Stimulated activated memory B cell treated with anti-CD40 and anti-IgM and Interleukin-4, amounts not matched to agents 10 μg/mL and 1 μg/mL and 100 μg/mL, for 72 hours (primary cell): ENCODE measurements around the gene NVL.
"Not testable (repeated sequence)": the region's sequence is repeated elsewhere in the genome, so short reads cannot be mapped to it uniquely, and the experiment has no call there.

ENCODE experiments used
- ATAC-seq: fragments of 150-1000 bp; cut with Tn5 transposase; 2 replicates; pipeline ENCODE4 v1.10.0; 2021
- H3K27ac Mint-ChIP-seq: one replicate; pipeline ENCODE4 v1.8.0; 2022; ENCODE audit warnings: mild to moderate bottlenecking, mixed read lengths
- H3K27me3 Mint-ChIP-seq: one replicate; pipeline ENCODE4 v1.8.0; 2022; ENCODE audit warnings: mixed read lengths
- H3K36me3 Mint-ChIP-seq: one replicate; pipeline ENCODE4 v1.8.0; 2022; ENCODE audit warnings: mixed read lengths
- H3K4me1 Mint-ChIP-seq: one replicate; pipeline ENCODE4 v1.8.0; 2022; ENCODE audit warnings: mixed read lengths
- H3K4me3 Mint-ChIP-seq: one replicate; pipeline ENCODE4 v1.8.0; 2022; ENCODE audit warnings: mild to moderate bottlenecking, moderate library complexity, mixed read lengths
- H3K9me3 Mint-ChIP-seq: one replicate; pipeline ENCODE4 v1.8.0; 2022; ENCODE audit warnings: mixed read lengths

The NVL gene

DNA sequence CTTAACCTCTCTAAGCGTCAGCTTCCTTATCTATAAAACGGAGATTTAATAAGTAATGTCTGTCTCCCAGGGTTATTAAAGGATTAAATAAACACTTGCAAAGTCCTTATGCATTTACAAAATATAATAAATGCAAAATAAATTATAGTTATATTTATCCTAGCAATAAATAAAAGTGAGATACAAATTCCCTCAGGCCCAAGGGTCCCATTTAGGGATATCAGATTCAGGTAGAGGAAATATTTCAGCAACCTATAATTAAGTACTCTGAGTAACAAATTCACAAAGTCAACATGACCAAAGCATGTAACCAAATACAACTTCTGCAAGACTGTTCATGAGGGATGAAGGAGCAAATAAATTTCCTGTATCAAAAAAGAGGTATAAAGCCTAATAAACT is 17.9 kb downstream of the NVL start:
- Mint-ChIP-seq H3K4me3 (no peak overlapping the region), H3K27ac (no peak overlapping the region), H3K36me3 (peaks cover 40% of the 10 kb centered on the region), H3K27me3 (no peaks in the 10 kb centered on the region), H3K4me1 (no peaks in the 10 kb centered on the region), H3K9me3 (no peaks in the 10 kb centered on the region)
- ATAC-seq, result no peak

GRCh38 chr1:224311503-224311902 is 18.5 kb downstream of the NVL start:
- not testable (repeated sequence) for H3K9me3 Mint-ChIP-seq, H3K27ac Mint-ChIP-seq, ATAC-seq, H3K4me1 Mint-ChIP-seq, H3K27me3 Mint-ChIP-seq, H3K4me3 Mint-ChIP-seq
- peaks cover 40% of the 10 kb centered on the region for H3K36me3 Mint-ChIP-seq

GRCh38 chr1:224308064-224308463 is 21.9 kb downstream of the NVL start:
- Mint-ChIP-seq H3K9me3 (no peaks in the 10 kb centered on the region), H3K27ac (no peak overlapping the region), H3K4me3 (no peak overlapping the region), H3K36me3 (peaks cover 52% of the 10 kb centered on the region), H3K4me1 (no peaks in the 10 kb centered on the region), H3K27me3 (no peaks in the 10 kb centered on the region)
- no peak for ATAC-seq

GRCh38 chr1:224304767-224305166 is 25.2 kb downstream of the NVL start:
- Mint-ChIP-seq H3K27ac (no peak overlapping the region), H3K4me3 (no peak overlapping the region), H3K4me1 (peaks cover 7% of the 10 kb centered on the region), H3K9me3 (no peaks in the 10 kb centered on the region), H3K36me3 (peaks cover 58% of the 10 kb centered on the region), H3K27me3 (no peaks in the 10 kb centered on the region)
- ATAC-seq, result no peak

- Mint-ChIP-seq H3K4me1 (peaks cover 7% of the 10 kb centered on the region), H3K27me3 (no peaks in the 10 kb centered on the region), H3K9me3 (no peaks in the 10 kb centered on the region), H3K36me3 (peaks cover 72% of the 10 kb centered on the region), H3K27ac (no peak overlapping the region), H3K4me3 (no peak overlapping the region)
- no peak for ATAC-seq
Observed at GRCh38 chr1:224302947-224303346, 27.0 kb downstream of the NVL start.

GRCh38 chr1:224301391-224301790 is 28.6 kb downstream of the NVL start:
- H3K4me1 Mint-ChIP-seq, result peaks cover 7% of the 10 kb centered on the region
- ATAC-seq, result no peak
- no peaks in the 10 kb centered on the region for H3K9me3 Mint-ChIP-seq
- peaks cover 75% of the 10 kb centered on the region for H3K36me3 Mint-ChIP-seq
- H3K4me3 Mint-ChIP-seq, result no peak overlapping the region
- no peak overlapping the region for H3K27ac Mint-ChIP-seq
- no peaks in the 10 kb centered on the region for H3K27me3 Mint-ChIP-seq

DNA sequence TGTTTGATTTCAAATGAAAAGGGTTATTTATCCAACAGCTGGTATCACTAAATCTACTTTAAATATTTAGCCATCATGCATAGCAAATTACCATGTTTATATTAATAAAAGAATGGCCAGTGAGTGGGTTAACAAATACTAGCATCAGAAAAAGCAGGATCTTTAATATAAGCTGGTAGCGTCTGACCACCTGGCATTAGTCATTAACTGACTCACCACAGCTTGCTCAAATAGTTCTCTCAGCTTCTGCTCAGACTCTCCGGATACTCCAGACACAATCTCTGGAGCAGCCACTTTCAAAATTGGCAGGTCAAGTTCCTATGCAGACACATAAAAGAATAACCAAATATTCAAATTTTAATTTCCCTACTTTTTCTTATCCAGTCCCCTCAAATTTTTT is 29.6 kb downstream of the NVL start:
- Mint-ChIP-seq H3K27ac (no peak overlapping the region), H3K9me3 (no peaks in the 10 kb centered on the region), H3K27me3 (no peaks in the 10 kb centered on the region), H3K4me3 (no peak overlapping the region), H3K4me1 (peaks cover 7% of the 10 kb centered on the region), H3K36me3 (peaks cover 76% of the 10 kb centered on the region)
- no peak for ATAC-seq

DNA sequence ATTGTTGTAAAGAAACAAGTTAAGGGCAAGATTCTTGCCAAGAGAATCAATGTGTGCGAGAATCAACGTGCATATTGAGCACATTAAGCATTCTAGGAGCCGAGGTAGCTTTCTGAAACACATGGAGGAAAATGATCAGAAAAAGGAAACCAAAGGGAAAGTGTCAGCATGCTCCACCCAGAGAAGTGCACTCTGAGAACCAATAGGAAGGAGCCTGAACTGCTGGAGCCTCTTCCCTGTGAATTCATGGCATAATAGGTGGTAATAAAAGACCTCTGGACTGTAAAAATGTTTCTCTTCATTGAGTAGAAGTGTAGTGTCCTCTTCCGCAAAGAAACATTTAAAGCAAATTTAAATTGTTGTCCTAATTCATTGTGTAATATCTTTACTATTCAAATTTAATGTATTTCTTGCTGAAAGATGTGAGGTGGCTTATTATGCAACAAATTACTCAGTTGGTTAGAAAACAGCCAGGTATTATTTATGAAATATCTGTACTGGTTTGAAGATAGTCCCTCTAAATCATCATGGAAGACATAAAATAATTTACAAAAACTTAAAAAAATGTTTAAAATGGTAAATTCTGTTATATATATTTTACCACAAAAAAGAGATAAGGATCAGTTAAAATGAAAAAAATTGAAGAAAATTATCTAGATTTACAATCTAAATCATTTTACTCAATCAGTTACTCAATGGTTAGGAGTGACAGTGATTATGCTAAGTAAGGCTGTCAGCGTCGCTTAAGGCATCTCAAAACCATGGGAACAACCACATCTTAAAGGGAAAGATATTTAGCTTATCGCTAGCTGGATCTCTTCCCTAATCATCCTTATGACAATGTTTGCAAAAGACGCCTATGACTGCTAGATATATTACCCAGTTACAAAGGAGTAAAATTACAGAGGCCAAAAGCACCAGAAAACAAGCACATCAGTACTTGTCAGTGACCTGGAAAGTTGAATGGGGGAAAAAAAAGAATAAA is 31.3 kb downstream of the NVL start:
- H3K27me3 Mint-ChIP-seq, result no peaks in the 10 kb centered on the region

DNA sequence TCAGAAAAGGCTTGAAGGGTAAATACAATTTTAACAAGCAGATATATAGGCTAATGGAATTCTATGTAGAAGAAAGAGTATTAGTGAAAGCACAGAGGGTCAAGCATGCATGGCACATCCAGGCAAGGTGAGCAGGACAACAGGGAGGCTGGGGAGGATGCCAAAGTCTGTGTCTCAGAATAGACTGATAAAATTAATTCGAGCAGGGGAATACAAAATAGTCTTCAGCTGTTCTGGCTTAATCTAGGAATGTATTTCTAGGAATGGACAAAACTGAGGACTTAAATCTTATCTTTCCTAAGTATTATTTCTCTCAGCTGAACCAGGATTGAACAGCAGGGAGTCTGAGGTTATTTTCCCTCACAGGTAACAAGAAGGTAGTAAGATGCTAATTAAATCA is 35.2 kb downstream of the NVL start:
- Mint-ChIP-seq H3K9me3 (no peaks in the 10 kb centered on the region), H3K4me3 (no peak overlapping the region), H3K27me3 (no peaks in the 10 kb centered on the region), H3K27ac (no peak overlapping the region), H3K36me3 (peaks cover 67% of the 10 kb centered on the region), H3K4me1 (no peaks in the 10 kb centered on the region)
- ATAC-seq, result no peak

More for the DNA sequence above, 31.3 kb downstream of the NVL start:
- Mint-ChIP-seq H3K36me3 (peaks cover 75% of the 10 kb centered on the region), H3K27ac (no peak overlapping the region), H3K9me3 (no peaks in the 10 kb centered on the region), H3K4me3 (no peak overlapping the region), H3K4me1 (peaks cover 7% of the 10 kb centered on the region)
- ATAC-seq, result no peak

DNA sequence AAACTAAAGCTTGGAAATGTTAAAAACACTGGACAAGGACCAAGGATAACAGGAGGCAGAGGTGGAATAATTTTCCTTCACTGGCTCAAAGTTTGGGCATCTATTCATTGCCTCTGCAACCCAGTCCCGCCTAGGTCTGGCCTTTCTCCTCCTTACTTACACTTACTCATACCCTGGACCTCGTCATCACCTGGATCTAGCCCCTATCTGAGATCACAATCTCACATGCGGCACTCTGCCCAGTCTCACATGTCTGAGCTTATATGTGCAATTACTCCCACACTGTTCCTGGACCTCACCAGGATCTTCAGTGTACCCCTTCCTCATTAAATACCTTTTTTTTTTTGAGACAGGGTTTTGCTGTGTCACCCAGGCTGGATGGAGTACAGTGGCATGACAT is 37.6 kb downstream of the NVL start:
- Mint-ChIP-seq H3K9me3 (no peaks in the 10 kb centered on the region), H3K27me3 (no peaks in the 10 kb centered on the region), H3K27ac (no peak overlapping the region), H3K36me3 (peaks cover 52% of the 10 kb centered on the region), H3K4me3 (no peak overlapping the region), H3K4me1 (no peaks in the 10 kb centered on the region)
- ATAC-seq, result no peak

DNA sequence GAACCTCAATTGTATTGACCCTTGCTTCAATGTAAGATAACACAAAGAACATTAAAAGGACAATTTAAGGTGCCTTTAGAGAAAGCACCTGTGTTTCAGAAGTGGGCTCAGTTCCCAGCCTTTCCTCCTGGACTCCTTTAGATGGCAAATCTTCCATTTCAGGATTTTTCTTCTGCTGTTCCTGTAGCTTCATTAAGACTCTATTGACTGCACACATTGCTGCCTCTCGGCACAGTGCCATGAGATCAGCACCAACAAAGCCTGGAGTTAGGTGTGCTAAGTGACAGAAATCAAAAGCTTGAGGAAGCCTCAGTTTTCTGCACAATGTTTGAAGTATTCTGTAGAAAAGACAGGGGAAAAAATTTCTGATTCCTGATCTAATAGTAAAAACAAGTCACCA is 40.6 kb downstream of the NVL start:
- Mint-ChIP-seq H3K27me3 (no peaks in the 10 kb centered on the region), H3K9me3 (no peaks in the 10 kb centered on the region), H3K4me3 (no peak overlapping the region), H3K36me3 (peaks cover 37% of the 10 kb centered on the region), H3K27ac (no peak overlapping the region), H3K4me1 (no peaks in the 10 kb centered on the region)
- ATAC-seq, result no peak

DNA sequence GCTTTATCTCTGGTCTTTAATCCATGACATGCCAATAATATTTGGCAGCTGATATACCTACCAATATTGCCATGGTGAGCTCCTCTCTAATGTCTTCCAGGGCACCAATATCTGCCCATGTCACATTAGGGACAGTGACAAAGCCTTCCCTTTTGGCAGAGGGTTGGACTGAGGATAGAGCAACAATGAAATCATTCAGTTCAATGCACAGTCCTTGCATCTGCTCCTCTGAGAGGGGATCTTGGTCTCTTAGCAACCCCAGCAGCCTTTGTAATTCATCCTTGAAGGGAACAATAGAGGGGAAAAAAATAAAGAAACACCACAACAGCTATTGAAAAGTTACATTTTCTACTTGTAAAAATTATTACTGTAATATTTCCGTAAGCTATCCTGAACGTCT is 42.3 kb downstream of the NVL start:
- H3K4me3 Mint-ChIP-seq, result no peak overlapping the region
- no peaks in the 10 kb centered on the region for H3K27me3 Mint-ChIP-seq
- no peaks in the 10 kb centered on the region for H3K4me1 Mint-ChIP-seq
- no peak overlapping the region for H3K27ac Mint-ChIP-seq
- ATAC-seq, result no peak
- H3K36me3 Mint-ChIP-seq, result peaks cover 38% of the 10 kb centered on the region
- H3K9me3 Mint-ChIP-seq, result no peaks in the 10 kb centered on the region

DNA sequence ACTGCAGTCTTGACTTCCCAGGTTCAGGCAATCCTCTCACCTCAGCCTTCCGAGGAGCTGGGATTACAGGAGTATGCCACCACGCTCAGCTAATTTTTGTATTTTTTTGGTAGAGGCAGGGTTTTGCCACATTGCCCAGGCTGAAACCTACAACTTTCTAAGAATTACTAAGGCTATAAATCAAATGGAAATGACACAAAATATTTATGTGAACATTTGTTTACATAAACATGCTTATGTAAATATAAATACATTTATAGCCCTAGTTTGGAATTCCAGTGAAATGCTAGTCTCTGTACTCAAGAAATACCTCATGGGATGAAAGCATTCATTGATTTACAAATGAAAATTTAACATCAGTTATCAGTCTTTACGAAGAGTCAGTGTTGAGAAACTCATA is 47.8 kb downstream of the NVL start:
- Mint-ChIP-seq H3K4me1 (no peaks in the 10 kb centered on the region), H3K27ac (no peak overlapping the region), H3K27me3 (no peaks in the 10 kb centered on the region), H3K9me3 (no peaks in the 10 kb centered on the region), H3K36me3 (peaks cover 62% of the 10 kb centered on the region), H3K4me3 (no peak overlapping the region)
- ATAC-seq, result no peak

DNA sequence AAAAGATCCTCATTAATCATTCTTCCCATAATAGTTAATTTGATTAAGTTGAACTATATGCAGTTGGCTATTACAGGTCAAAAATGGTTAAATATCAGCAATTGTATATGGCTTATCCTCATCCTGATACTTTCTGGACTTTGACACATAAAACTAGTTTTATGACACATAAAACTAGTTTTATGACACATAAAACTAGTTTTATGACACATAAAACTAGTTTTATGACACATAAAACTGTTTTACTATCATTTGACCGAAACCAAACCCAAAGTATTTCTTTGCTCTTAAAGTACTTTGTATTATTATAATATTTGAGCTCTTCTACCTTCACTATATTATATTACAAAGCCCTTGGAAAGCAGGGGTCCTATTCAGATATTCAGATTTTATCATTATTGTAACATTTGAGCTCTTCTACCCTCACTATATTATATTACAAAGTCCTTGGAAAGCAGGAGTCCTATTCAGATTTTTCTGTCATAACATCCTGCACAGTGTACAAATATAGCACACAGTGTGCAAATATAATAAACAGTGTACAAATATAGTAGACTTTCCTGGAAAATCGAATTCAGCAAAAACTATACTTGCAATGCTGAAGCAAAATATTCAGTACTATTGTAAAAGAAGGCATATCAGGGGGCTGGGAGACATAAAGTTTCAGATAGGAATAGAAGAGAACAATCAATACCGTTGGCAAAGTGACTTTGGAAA is 53.0 kb downstream of the NVL start:
- H3K27ac Mint-ChIP-seq, result no peak overlapping the region
- no peak for ATAC-seq
- no peaks in the 10 kb centered on the region for H3K4me1 Mint-ChIP-seq
- no peaks in the 10 kb centered on the region for H3K27me3 Mint-ChIP-seq
- H3K9me3 Mint-ChIP-seq, result no peaks in the 10 kb centered on the region
- peaks cover 65% of the 10 kb centered on the region for H3K36me3 Mint-ChIP-seq
- no peak overlapping the region for H3K4me3 Mint-ChIP-seq

DNA sequence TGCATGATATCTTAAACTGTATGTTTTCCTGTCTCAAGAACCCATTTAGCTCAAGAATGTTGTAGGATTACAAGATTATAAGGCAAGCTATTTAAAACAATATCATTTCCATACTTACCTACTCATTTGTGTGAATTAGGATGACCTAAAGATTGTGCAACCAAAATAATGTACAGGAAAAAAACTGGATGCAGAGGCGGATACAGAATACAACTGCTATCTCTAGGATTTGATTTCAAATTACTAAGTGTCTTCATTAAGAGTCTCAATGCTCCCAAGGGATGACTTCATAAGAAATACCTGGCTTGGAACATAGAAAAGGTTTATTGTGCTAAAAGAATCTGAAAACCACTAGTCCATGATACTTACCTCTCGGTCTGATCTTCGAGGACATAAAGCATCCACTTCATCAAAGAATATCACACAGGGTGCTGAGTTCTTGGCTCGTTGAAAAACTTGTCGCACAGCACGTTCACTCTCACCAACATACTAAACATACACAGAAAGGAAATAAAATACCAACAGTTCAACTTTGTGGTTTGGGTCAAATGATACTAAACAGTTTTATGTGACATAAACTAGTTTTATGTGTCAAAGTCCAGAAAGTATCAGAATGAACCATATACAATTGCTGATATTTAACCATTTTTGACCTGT is 54.9 kb downstream of the NVL start:
- no peak overlapping the region for H3K27ac Mint-ChIP-seq
- H3K4me1 Mint-ChIP-seq, result no peaks in the 10 kb centered on the region
- peaks cover 52% of the 10 kb centered on the region for H3K36me3 Mint-ChIP-seq
- ATAC-seq, result no peak
- no peaks in the 10 kb centered on the region for H3K27me3 Mint-ChIP-seq
- H3K9me3 Mint-ChIP-seq, result no peaks in the 10 kb centered on the region
- H3K4me3 Mint-ChIP-seq, result no peak overlapping the region
